HG02642 (cell line): ENCODE results near the gene STING1.
"Not testable (repeated sequence)": the region's sequence is repeated elsewhere in the genome, so short reads cannot be mapped to it uniquely, and the experiment has no call there.

Experiments used
- ATAC-seq: cut with Tn5 transposase; IDR thresholded peaks from one replicate; pipeline ENCODE4 v1.9.1; 2021; ENCODE audit warnings: mild to moderate bottlenecking; ENCODE audit not compliant: unreplicated experiment, poor library complexity

Gene STING1

DNA sequence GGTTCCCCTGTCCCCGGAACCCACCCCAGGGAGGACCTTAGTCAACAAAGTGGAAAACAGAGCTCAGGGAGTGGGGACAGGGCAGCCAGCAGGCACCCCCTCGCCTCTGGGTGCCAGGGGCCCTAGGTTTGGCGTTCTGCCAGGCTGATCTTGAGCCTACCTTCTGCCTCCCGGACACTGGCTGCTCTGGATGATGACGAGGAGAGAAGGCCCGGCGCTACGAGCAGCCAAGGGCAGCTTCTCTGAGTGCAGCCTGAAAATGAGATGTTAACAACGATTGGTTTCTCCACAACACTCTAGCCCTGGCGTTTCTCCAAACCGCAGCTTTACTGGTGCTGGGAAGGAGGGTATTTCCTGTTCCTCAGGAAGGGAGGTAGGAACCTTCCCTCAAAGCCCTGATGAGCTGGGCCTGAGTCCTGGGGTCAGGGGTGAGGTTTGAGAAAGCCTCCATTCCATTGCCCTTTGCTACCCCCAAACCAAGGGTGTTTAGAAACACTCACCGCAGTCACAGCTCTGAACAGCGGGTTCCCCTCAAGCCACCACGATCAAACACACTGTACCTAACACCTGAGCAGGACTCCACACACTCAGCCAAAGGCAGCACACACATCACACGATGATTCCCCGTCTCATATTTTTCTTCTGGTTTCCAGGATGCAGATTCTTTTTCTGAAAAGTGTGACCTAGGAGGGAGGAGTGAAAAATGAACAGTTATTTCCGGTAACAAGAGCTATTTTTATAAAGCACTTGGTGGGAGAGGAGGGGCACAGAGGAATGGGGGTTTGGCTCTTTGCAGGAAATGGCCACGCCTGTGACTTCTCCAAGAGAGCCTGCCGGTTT lies at the start of gene STING1:
TSS of gene STING1 (minus strand) at position 709 of the 840 bp plus-strand sequence. CDS start 1,054 bp downstream, outside the sequence.
- peak; percentile 59 for ATAC-seq

DNA sequence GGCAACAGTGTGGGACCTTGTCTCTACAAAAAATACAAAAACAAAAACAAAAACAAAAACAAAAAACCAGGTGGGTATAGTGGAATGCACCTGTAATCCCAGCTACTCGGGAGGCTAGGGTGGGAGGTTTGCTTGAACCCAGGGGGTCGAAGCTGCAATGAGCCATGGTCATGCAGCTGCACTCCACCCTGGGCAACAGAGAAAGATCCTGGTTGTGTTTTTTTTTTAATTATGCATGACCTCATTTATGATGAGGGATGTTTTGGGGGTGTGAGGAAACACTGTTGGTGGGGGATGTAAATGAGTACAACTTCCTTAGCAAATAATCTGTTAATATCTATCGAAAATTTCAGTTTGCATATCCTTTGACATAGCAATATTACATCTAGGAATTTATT lies 49.2 kb upstream of the STING1 start:
- ATAC-seq, result no peak

DNA sequence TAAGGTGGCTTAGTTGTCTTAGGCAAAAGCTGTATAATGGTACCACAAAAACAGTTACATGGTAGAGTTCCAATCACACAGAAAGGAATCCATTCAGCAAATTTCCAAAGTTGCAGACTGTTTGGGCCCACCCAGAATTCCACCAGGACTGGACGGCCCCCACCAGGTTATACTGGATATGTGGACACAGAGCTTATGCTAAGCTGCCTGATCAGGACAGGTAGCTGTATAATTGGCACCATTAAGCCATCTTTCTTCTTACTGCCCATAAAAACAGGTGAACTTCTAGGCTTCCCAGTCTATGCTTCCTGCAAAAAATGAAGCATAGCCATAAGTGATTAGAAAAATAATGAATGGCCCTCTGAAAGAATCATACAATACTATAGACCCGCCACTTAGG lies 47.5 kb upstream of the STING1 start:
- not testable (repeated sequence) for ATAC-seq

DNA sequence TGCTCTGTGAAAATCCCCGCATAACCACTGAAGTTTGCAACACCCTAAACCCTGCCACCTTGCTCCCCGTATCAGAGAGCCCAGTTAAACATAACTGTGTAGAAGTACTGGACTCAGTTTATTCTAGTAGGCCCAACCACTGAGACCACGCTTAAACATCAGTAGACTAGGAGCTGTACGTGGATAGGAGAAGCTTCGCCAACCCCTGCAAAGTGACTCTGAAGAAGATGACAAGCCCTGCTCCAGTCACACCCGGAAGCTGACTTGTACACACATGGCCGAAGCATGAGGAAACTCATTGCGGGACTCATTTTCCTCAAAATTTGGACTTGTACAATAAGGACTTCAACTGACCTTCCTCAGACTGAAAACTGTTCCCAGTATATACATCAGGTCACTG lies 46.1 kb upstream of the STING1 start:
- ATAC-seq, result not testable (repeated sequence)

DNA sequence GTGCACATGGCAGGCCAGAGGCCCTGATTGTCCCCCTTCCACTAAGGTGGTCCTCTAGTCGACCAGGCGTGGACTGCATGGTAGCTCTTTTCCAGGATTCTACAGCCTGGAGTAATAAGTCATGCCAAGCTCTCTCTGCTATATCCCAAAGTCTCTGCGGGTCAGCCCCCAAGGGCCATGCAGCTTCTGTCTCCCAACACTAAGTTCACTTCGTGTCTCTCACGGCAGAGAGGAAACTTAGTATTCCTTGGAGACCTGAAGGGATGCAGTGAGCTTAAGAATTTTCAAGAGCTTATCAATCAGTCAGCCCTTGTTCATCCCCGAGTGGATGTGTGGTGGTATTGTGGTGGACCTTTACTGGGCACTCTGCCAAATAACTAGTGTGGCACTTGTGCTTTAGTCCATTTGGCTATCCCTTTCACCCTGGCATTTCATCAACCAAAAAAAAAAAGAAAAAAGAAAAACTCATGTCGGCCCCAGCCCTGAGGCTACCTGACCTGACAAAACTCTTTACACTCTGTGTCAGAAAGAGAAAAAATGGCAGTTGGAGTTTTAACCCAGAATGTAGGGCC lies 45.4 kb upstream of the STING1 start:
- not testable (repeated sequence) for ATAC-seq

DNA sequence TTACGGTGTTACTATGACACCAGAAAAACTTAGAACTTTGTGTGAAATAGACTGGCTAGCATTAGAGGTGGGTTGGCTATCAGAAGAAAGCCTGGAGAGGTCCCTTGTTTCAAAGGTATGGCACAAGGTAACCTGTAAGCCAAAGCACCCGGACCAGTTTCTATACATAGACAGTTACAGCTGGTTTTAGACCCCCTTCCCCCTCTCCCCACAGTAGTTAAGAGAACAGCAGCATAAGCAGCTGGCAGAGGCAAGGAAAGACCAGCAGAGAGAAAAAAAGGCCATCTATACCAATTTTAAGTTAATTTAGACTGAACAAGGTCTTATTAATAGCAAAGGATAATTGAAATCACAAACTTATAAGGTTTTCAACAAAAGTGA lies 44.5 kb upstream of the STING1 start:
- not testable (repeated sequence) for ATAC-seq

DNA sequence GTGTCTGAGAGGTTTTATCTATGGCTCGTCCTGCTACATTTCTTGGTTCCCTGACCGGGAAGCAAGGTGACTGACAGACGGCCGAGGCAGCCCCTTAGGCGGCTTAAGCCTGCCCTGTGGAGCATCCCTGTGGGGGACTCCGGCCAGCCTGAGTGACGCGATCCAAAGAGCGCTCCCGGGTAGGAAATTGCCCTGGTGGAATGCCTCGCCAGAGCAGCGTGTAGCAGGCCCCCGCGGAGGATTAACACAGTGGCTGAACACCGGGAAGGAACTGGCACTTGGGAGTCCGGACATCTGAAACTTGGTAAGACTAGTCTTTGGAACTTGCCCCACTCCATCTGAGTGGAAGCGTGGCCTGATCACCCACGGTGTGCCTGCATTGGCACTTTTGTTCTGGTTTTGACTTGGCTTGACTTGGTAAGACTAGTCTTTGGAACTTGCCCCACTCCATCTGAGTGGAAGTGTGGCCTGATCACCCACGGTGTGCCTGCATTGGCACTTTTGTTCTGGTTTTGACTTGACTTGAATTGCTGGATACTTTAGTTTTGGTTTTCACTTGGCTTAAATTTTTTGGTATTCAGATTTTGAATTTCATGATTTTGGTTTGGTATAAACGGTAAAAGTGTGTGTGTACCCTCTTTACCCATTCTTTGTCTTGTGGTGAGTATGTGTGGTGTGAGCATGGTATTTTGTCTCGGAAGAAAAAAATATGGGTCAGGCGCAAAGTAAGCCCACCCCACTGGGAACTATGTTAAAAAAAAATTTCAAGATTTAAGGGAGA lies 43.9 kb upstream of the STING1 start:
- not testable (repeated sequence) for ATAC-seq

DNA sequence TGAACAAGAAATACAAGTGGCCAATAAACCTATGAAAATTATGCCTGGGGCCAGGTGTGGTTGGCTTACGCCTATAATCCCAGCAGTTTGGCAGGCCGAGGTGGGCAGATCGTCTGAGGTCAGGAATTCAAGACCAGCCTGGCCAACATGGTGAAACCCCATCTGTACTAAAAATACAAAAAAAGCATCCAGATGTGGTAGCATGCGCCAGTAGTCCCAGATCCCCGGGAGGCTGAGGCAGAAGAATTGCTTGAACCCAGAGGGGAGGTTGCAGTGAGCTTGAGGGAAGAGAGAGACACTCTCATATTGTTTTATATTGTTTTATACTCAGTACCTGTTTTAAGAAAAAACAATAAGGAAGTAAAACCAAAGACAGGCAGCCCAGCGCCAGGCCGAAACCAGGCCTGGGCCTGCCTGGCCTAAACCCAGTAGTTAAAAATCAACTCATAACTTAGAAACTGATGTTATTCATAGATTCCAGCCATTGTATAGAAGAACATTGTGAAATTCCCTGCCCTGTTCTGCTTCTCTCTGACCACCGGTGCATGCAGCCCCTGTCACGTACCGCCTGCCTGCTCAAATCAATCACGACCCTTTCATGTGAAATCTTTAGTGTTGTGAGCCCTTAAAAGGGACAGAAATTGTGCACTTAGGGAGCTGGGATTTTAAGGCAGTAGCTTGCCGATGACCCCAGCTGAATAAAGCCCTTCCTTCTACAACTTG lies 43.2 kb upstream of the STING1 start:
- peak; percentile 45 for ATAC-seq

DNA sequence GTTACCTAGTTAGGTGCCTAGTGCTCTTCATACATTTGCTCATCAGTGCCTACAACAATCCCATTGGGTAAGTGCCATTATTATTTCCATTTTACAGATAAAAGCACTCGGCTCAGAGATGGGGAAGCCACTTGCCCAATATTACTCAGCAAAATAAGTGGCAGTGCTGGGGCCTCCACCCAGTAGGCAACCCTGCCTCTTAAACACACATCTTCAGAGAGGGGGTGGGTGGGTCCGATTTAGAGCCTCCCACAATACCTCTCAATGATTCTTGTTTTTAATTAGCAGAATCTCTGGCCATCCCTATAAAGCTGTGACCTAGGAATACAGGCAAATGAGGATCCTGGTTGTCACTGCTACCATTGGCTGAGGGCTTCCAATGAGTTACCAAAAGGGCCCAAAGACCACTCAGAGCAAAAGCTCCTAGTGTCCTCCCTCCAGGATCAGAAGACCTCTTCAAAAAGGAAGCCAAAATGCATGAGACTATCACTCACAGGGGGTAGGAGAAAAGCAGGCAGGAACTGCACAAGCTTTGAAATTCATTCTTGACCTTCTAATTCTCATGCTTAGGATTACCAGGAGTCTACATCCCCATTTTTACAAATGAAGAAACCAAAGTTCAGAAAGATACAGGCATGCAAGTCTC lies 42.5 kb upstream of the STING1 start:
- ATAC-seq, result peak; percentile 45

DNA sequence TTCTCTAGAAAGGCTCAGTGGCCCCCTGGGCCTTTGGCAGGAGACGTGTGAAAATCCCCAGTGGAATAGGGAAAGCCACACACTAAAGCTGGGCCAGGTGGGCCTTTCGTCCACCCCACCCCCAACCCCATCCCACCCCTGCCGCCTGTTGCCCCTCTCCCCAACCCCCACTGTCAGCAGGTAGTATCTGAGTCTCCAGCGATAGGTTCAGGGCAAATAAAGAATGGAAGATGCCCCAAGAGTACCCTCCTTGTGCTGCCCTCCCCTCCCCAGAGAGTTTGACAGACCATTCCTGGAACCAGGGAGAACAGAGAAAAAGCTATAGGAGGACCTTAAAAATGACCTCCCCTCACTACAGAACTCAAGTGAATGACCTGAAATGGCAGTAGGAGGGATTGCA lies 41.9 kb upstream of the STING1 start:
- ATAC-seq, result no peak

DNA sequence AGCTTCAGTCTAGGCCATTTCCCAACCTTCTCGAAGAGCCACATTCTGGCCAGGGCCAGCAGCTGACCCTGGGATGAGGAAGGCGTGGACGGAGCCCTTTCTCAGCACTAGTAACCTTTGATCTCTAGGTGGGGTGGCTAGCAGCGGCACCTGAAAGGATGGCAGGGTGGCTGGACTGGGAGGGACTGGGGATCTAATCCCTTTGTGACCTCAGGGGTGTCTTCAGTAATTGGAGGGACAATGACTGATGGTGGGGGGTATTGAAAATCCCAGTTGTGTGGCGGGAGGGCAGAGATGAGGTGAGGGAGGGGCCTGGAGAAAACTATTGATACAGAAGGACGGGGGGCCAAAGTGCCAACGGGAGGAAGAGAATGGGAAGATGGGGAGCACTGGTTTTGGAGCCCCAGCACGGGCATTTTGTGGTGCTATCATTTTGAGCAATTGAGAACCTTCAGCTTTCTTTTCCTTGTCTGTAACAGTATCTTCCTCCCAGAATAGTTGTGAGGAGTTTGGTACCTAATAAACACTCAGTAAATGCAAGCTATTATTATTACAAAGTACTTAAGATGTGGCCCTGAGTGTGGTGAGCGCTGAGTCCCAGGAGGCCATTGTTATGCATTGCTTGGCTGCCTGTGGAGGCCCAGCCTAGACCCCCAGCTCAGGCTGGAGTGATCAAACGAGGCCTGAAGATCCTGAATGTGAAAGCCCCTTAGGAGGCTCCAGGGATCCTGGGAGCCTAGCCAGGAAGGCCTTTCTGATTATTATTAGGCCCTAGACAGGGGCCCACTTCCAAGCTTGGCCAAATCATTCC lies 41.3 kb upstream of the STING1 start:
- no peak for ATAC-seq

DNA sequence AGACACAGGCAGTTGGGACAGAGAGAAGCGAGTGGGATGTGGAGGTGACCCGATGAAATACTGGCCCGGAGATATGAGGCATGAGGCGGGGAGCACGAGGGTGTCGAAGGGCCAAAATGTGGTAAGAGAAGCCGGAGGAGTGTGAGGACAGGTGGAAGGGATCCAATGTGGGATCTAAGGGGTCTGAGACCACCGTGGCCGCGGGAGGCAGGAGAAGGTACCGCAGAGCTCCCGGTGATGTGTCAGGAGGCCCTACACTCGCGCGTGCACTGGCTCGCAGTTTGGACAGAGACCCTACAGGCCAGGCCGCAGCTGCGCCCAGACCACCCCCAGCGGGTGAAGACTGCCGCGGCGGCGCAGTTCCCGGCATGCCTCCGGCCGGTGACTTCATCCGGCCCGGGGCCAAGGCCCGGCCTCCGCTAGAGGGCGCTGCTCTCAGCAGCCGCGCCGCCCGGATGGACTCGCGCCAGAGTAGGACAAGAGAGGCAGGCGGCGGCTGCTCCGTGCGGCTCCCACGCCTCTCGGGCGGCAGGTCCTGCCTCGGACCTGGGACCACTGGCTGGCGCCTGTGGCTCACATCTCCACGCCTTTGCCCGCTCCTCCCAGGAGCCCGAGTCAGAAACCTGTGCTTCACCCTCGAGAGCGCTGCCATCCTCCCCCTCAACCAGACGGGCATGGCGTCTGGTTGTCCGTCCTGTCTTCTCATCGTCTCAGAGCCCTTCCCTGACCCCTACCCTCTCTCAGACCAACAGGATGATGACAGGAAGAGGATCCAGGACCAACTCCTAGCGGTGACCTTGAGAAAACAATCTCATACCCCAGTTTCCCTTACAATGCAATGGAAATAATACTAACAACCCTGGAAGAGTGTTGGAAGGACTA lies 35.4 kb upstream of the STING1 start:
- peak; percentile 92 for ATAC-seq

DNA sequence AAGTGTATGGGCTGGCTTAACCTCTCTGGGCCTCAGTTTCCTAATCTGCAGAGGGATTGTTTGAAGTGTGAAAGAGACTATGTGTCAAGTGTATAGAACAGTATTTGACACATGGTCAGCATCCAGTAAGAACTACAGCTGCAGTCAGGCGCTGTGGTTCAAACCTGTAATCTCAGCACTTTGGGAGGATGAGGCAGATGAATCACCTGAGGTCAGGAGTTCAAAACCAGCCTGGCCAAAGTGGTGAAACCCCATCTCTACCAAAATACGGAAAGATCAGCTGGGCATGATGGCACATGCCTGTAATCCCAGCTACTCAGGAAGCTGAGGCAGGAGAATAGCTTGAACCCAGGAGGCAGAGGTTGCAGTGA lies 31.9 kb upstream of the STING1 start:
- no peak for ATAC-seq

DNA sequence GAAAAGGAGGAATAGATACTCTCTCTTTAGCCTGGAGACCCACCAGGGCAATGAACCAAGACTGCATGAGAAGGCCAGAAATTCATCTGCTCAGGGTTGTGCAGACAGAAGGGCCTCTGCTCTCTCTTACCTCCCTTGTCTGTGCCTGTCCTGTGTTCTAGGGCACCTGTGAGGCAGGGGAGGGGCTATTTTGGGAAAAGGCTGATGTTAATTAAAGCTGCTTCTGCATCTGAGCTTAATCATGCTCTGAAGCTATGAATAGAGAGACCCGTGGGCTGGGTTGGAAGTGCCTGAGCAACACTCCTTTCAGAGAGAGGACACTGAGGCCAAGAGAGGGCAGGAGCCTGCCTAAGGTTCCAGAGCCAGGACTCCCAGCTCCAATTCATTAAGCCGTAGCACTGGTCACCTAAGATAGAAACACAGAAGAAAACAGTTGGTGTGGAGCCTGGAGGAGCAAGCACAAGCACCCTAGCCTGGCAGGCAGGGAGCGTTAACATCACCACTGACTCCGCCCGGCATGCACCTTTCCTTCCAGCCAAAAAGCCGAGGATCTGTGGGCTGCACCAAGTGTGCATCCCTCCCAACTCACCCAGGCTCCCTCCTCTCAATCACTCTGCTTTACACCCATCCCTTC lies 31.4 kb upstream of the STING1 start:
- peak; percentile 4 for ATAC-seq

DNA sequence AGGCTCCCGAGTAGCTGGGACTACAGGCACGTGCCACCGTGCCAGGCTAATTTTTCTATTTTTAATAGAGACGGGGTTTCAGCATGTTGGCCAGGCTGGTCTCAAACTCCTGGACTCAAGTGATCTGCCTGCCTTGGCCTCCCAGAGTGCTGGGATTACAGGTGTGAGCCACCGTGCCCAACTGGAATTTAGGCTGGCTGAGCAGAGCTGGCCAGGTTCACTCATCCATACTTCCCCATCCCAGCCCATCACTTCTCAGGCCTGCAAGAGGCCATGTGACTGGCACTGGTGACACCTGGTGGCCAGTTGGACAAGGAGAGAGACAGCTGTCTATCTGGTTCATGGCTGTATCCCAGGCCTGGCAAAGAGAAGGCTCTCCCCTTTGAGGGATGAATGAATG lies 30.9 kb upstream of the STING1 start:
- ATAC-seq, result peak; percentile 45

DNA sequence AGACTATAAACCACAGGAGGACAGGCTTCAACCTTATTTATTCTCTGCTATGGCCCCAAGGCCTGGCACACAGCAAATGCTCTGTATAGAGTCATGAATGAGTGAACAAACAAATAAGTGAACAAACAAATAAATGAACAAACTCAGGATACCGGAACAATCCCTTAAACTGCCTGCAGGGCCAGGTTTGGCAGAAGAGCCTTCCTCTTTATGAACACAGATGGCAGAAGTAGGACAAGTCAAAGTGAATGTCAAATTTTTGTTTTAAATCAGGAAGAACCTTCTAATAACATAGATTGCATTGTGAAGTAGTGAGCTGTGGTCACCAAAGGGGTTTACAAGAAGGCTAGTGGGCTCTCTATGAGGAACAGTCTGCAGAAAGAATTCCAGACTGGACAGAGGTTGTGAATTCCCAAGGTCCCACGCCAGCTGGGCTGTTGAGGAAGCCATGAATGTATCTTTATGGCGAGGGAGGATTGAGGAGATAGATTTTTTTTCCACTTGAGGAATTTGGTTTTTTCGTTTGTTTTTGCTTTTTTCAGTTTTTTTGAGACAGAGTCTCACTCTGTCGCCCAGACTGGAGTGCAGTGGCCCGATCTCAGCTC lies 30.3 kb upstream of the STING1 start:
- ATAC-seq, result no peak

DNA sequence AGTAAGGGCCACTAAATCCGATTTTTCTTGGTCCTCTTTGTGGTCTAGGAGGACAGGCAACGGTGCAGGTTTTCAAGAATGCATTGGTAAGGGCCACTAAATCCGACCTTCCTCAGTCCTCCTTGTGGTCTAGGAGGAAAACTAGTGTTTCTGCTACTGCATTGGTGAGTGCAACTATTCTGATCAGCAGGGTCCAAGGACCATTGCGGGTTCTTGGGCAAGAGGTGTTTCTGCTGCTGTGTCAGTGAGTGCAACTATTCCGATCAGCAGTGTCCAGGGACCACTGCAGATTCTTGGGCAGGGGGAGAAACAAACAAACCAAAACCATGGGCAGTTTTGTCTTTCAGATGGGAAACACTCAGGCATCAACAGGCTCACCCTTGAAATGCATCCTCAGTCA lies 22.2 kb upstream of the STING1 start:
- not testable (repeated sequence) for ATAC-seq
